Spinal cord (tissue), 10 donors: Measurements from ENCODE around the gene SMIM9. TPM values are rescaled to one million over a fixed set of nuclear protein-coding genes. Genes with fewer than 3 reads are reported as not detected.

Experiments used
- DNase-seq, 6 donors: peaks; one replicate each; pipeline versions ENCODE4 v3.0.0 to v3.0.0-alpha.2; 2013 to 2015; ENCODE audit warnings: low spot score in 6 of 6, low read depth in 4 of 6
- H3K27ac ChIP-seq: one replicate; pipeline ENCODE4 v1.5.1; 2013; ENCODE audit warnings: low read depth, low read length, control low read depth
- H3K27me3 ChIP-seq: one replicate; pipeline ENCODE4 v1.6.1; 2013; ENCODE audit warnings: low read length; ENCODE audit not compliant: control insufficient read depth, insufficient read depth
- H3K36me3 ChIP-seq: one replicate; pipeline ENCODE4 v1.6.1; 2013; ENCODE audit warnings: low read length; ENCODE audit not compliant: control insufficient read depth, insufficient read depth
- H3K4me1 ChIP-seq: one replicate; pipeline ENCODE4 v1.6.1; 2013; ENCODE audit warnings: low read length; ENCODE audit not compliant: control insufficient read depth, insufficient read depth
- H3K4me3 ChIP-seq: one replicate; pipeline ENCODE4 v1.5.1; 2013; ENCODE audit warnings: low read depth, low read length, control low read depth
- H3K9me3 ChIP-seq: one replicate; pipeline ENCODE4 v1.6.1; 2013; ENCODE audit warnings: low read length; ENCODE audit not compliant: control insufficient read depth, insufficient read depth
- WGBS: methylation state at CpG from one replicate; pipeline ENCODE4 v1.1.5; 2013; ENCODE audit warnings: missing lambda C conversion rate; ENCODE audit not compliant: insufficient coverage; 5-methylcytosine and 5-hydroxymethylcytosine counted together
- polyA plus RNA-seq, 2 donors: library from polyadenylated mRNA; unstranded; fragments of 120-200 nt; gene quantifications; one replicate each; pipeline ENCODE4 v1.2.1, GENCODE V29; 2013; ENCODE audit not compliant: insufficient read length in 2 of 2
- total RNA-seq, 2 donors: library from RNA; depleted of rRNA in 1 of 2; stranded (reverse); fragments of 120-200 nt in 1 of 2; fragments of >200 nt in 1 of 2; gene quantifications; one replicate each; pipeline versions ENCODE4 v1.2.3 to v1.2.4, GENCODE V29; 2013 to 2014
- donor health status: healthy.

Gene SMIM9
- total and polyA plus RNA-seq, 4 donors = not detected

GRCh38 chrX:154804261-154804956, 30.1 kb downstream of the SMIM9 start:
- 42% methylated on average over 4 of the region's 7 CpGs for WGBS
- Histone ChIP-seq H3K9me3 (no peaks in the 10 kb centered on the region), H3K27ac (peak overlapping the region; percentile 33)

GRCh38 chrX:154802947-154803346, 31.5 kb downstream of the SMIM9 start:
- 54% methylated on average over 2 of the region's 2 CpGs for WGBS
- Histone ChIP-seq H3K4me3 (no peak overlapping the region), H3K36me3 (no peaks in the 10 kb centered on the region), H3K27ac (no peak overlapping the region), H3K4me1 (peaks cover 9% of the 10 kb centered on the region), H3K9me3 (no peaks in the 10 kb centered on the region), H3K27me3 (no peaks in the 10 kb centered on the region)
- no peak for DNase-seq

More at GRCh38 chrX:154804261-154804956, 30.1 kb downstream of the SMIM9 start:
- no peak for DNase-seq
- Histone ChIP-seq H3K4me1 (peaks cover 9% of the 10 kb centered on the region), H3K27me3 (no peaks in the 10 kb centered on the region), H3K4me3 (peak overlapping the region; percentile 58), H3K36me3 (no peaks in the 10 kb centered on the region)

GRCh38 chrX:154800478-154801210, 33.8 kb downstream of the SMIM9 start:
- Histone ChIP-seq H3K27me3 (no peaks in the 10 kb centered on the region), H3K9me3 (no peaks in the 10 kb centered on the region), H3K4me3 (no peak overlapping the region), H3K4me1 (peaks cover 9% of the 10 kb centered on the region), H3K27ac (no peak overlapping the region), H3K36me3 (no peaks in the 10 kb centered on the region)
- no peak for DNase-seq
- 71% methylated on average over 1 of the region's 8 CpGs for WGBS

GRCh38 chrX:154799556-154800348, 34.7 kb downstream of the SMIM9 start:
- H3K36me3 ChIP-seq = no peaks in the 10 kb centered on the region
- H3K4me3 ChIP-seq = no peak overlapping the region
- no peaks in the 10 kb centered on the region for H3K27me3 ChIP-seq
- H3K9me3 ChIP-seq = no peaks in the 10 kb centered on the region
- peaks cover 6% of the 10 kb centered on the region for H3K4me1 ChIP-seq
- H3K27ac ChIP-seq = no peak overlapping the region
- 27% methylated on average over 9 of the region's 9 CpGs for WGBS
- DNase-seq = peak in 1 of 6 donors; percentile 18

- H3K4me1 ChIP-seq = peaks cover 6% of the 10 kb centered on the region
- DNase-seq = no peak
- no peaks in the 10 kb centered on the region for H3K27me3 ChIP-seq
- 80% methylated on average over 1 of the region's 6 CpGs for WGBS
- no peak overlapping the region for H3K27ac ChIP-seq
- H3K9me3 ChIP-seq = no peaks in the 10 kb centered on the region
- H3K36me3 ChIP-seq = no peaks in the 10 kb centered on the region
- no peak overlapping the region for H3K4me3 ChIP-seq
These were observed 37.5 kb downstream of the SMIM9 start for GRCh38 chrX:154797006-154797405.

GRCh38 chrX:154795016-154795415, 39.4 kb downstream of the SMIM9 start:
- Histone ChIP-seq H3K9me3 (no peaks in the 10 kb centered on the region), H3K27me3 (no peaks in the 10 kb centered on the region), H3K4me1 (peaks cover 6% of the 10 kb centered on the region), H3K27ac (no peak overlapping the region), H3K36me3 (no peaks in the 10 kb centered on the region), H3K4me3 (no peak overlapping the region)
- WGBS = no CpG with 5 or more reads among the region's 2 CpGs
- DNase-seq = no peak

GRCh38 chrX:154793084-154793795, 41.2 kb downstream of the SMIM9 start:
- Histone ChIP-seq H3K36me3 (no peaks in the 10 kb centered on the region), H3K4me1 (no peaks in the 10 kb centered on the region), H3K9me3 (no peaks in the 10 kb centered on the region), H3K4me3 (no peak overlapping the region), H3K27me3 (no peaks in the 10 kb centered on the region), H3K27ac (no peak overlapping the region)
- 100% methylated on average over 1 of the region's 7 CpGs for WGBS
- no peak for DNase-seq

- no peaks in the 10 kb centered on the region for H3K4me1 ChIP-seq
- H3K27me3 ChIP-seq = no peaks in the 10 kb centered on the region
- no peaks in the 10 kb centered on the region for H3K9me3 ChIP-seq
- no peaks in the 10 kb centered on the region for H3K36me3 ChIP-seq
- no peak for DNase-seq
- H3K27ac ChIP-seq = no peak overlapping the region
- 96% methylated on average over 7 of the region's 8 CpGs for WGBS
- no peak overlapping the region for H3K4me3 ChIP-seq
These were observed 42.5 kb downstream of the SMIM9 start for GRCh38 chrX:154791939-154792338.

GRCh38 chrX:154791467-154791866, 43.0 kb downstream of the SMIM9 start:
- H3K4me3 ChIP-seq = no peak overlapping the region
- H3K4me1 ChIP-seq = no peaks in the 10 kb centered on the region
- no CpG with 5 or more reads among the region's 4 CpGs for WGBS
- H3K27ac ChIP-seq = no peak overlapping the region
- H3K27me3 ChIP-seq = no peaks in the 10 kb centered on the region
- DNase-seq = no peak
- H3K9me3 ChIP-seq = no peaks in the 10 kb centered on the region
- no peaks in the 10 kb centered on the region for H3K36me3 ChIP-seq
